Bronchial epithelial cell (primary cell): ENCODE measurements around the gene ZMYM4. TPM values are rescaled to one million over a fixed set of nuclear protein-coding genes. Genes with fewer than 3 reads are reported as not detected.

ENCODE experiments used
- DNase-seq: peaks from one replicate; pipeline ENCODE4 v3.0.0-alpha.2; 2010; ENCODE audit warnings: low read depth
- FAIRE-seq: peaks from 2 replicates; lab custom pipeline; 2011; peaks lifted over from hg19 to GRCh38; lab: Jason Lieb, UNC
- H3K27me3 ChIP-seq: 2 replicates; pipeline ENCODE4 v1.5.1; 2011; ENCODE audit warnings: low read length; ENCODE audit not compliant: control insufficient read depth, insufficient read depth
- H3K36me3 ChIP-seq: 2 replicates; pipeline ENCODE4 v1.5.1; 2011; ENCODE audit warnings: low read length; ENCODE audit not compliant: control insufficient read depth, insufficient read depth
- H3K4me3 ChIP-seq: 2 replicates; pipeline ENCODE4 v1.5.1; 2011; ENCODE audit warnings: mild to moderate bottlenecking, low read depth, low read length, control low read depth
- CTCF ChIP-seq: IDR thresholded peaks from 2 replicates; pipeline ENCODE4 v1.5.1; 2011; ENCODE audit warnings: mild to moderate bottlenecking, moderate library complexity, low read length, control low read depth, inconsistent platforms; ENCODE audit not compliant: insufficient read depth, severe bottlenecking
- total RNA-seq: library from RNA; depleted of rRNA; stranded (reverse); fragments of >200 nt; gene quantifications from 2 replicates; pipeline ENCODE4 v1.2.1, GENCODE V29; 2014

The ZMYM4 gene
- total RNA-seq, 1 donor from 2014 or later: 19.5 TPM

DNA sequence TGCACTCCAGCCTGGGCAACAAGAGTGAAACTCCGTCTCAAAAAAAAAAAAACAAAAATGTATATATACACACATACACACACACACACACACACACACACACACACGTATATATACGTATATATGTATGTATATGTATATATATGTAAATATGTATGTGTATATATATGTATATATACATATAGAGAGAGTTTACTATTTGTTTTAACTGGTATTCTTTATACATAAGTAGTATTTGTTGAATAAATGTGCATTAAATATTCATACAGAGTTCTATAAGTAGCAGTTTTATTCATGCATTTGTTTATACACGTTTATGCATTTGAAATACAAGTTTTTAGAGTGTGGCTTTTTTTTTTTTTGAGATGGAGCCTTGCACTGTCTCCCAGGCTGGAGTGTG, 113.6 kb downstream of the ZMYM4 start:
- peaks cover 2% of the 10 kb centered on the region for H3K36me3 ChIP-seq
- no peak for FAIRE-seq
- no peak for DNase-seq
- no peaks in the 10 kb centered on the region for H3K27me3 ChIP-seq
- H3K4me3 ChIP-seq: no peak overlapping the region
- TF ChIP-seq CTCF: no peak

DNA sequence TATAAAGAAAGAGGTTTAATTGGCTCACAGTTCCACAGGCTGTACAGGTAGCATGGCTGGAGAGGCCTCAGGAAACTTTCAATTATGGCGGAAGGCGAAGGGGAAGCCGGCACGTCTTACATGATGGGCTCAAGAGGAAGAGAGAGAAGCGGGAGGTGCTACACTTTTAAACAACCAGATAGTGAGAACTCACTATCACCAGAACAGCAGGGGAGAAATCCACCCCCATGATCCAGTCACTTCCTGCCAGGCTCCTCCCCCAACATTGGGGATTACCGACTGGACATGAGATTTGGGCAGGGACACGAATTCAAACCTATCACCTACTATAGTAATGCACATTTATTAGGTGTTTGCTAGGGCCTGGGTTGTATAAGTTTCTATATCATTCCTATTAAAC, 117.8 kb downstream of the ZMYM4 start:
- FAIRE-seq: no peak
- no peak for DNase-seq
- peaks cover 2% of the 10 kb centered on the region for H3K36me3 ChIP-seq

GRCh38 chr1:35386959-35387358, 118.5 kb downstream of the ZMYM4 start:
- no peaks in the 10 kb centered on the region for H3K27me3 ChIP-seq
- FAIRE-seq (no peak), DNase-seq (no peak)
- peaks cover 1% of the 10 kb centered on the region for H3K36me3 ChIP-seq
- no peak overlapping the region for H3K4me3 ChIP-seq
- TF ChIP-seq CTCF: no peak

More for the DNA sequence above, 117.8 kb downstream of the ZMYM4 start:
- no peak for TF ChIP-seq CTCF
- no peaks in the 10 kb centered on the region for H3K27me3 ChIP-seq
- H3K4me3 ChIP-seq: no peak overlapping the region

GRCh38 chr1:35390600-35391494, 122.3 kb downstream of the ZMYM4 start:
- Histone ChIP-seq H3K4me3 (no peak overlapping the region), H3K36me3 (peaks cover 8% of the 10 kb centered on the region), H3K27me3 (no peaks in the 10 kb centered on the region)
- DNase-seq: no peak
- TF ChIP-seq CTCF: no peak
- no peak for FAIRE-seq

GRCh38 chr1:35394386-35394785, 125.9 kb downstream of the ZMYM4 start:
- TF ChIP-seq CTCF: no peak
- H3K36me3 ChIP-seq: peaks cover 10% of the 10 kb centered on the region
- DNase-seq (no peak), FAIRE-seq (peak; percentile 79)
- no peak overlapping the region for H3K4me3 ChIP-seq
- no peaks in the 10 kb centered on the region for H3K27me3 ChIP-seq

- Histone ChIP-seq H3K27me3 (no peaks in the 10 kb centered on the region), H3K4me3 (no peak overlapping the region), H3K36me3 (peaks cover 8% of the 10 kb centered on the region)
- FAIRE-seq (no peak), DNase-seq (peak; percentile 27)
- TF ChIP-seq CTCF: no peak
These were observed 130.2 kb downstream of the ZMYM4 start for GRCh38 chr1:35398739-35399138.
